Measurements from ENCODE around the gene CRACR2A.

The CRACR2A gene

GRCh38 chr12:3613641-3614395 lies 139.1 kb downstream of the CRACR2A start:
- DNase-seq, result no peak

GRCh38 chr12:3611860-3612703 lies 140.8 kb downstream of the CRACR2A start:
- DNase-seq, result no peak

DNA sequence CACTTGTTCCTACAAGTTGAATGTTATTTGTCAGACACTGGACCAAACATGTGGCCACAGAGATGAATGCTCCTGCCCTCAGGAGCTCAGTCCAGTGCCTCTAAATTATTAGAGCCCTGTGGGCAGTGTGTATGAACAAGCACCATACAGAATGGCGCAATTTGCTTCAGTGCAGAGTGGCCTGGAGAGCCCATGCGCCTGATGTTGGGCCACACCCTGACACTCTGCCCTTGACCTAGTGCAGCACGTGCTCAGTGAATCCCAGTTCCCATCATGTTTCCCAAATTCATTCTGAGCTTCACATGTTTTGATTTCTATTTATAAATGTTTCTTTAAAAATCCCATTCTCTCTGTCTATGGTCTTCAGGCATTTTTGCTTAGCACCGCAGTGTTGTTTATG lies 145.1 kb downstream of the CRACR2A start:
- DNase-seq, result no peak

DNA sequence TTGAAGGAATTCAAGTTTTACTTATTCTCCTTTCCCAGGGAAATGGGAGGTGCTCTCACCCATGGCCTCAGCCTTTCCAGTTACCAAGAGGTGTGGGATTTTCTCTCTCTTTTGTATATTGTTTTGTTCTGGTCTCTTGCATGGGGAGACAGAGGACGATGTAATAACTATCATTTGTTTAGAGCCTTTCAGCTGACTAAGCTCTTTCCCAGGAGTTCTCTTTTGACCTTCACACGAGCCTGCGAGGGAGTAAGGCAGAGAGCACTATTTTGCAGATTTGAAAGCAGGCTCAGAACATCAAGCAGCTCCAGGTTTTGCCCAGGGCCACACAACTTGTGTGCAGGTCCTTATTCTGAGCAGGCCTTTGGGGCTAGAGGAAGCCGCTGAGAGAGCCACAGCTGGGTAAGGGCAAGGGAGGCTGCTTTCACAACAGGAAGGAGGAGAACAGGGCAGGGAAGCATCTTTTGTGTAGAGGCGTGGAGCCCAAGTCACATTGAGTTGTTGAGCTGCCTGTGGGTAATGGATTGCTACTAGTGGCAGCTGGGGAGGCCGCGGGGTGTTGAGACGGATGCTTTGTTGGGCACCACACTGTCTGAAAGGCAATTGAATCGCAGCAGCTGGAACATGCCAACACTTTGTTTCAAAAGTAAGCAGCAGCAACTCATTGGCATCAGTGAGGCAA lies 145.7 kb downstream of the CRACR2A start:
- no peak for DNase-seq

DNA sequence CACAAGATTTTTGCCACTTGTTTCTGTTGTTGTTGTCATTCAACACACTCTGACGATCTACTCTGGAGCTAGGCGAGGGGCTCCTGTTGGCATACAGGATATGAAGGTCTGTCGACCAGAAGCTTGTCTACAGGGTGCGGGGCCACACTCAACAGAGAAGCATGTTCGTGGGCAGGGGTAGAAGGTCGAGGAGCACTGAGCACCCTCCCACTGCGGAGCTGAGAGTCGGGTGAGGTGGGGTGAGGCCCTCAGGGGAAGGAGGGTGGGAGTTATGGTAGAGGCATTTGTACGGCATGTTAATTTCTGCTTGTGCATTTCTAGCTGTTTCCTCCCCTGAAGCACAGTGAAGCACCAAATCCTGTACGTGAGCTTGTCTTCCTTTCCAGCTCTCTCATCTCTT lies 146.8 kb downstream of the CRACR2A start:
- no peak for DNase-seq

GRCh38 chr12:3605692-3606091 lies 147.2 kb downstream of the CRACR2A start:
- no peak for DNase-seq

DNA sequence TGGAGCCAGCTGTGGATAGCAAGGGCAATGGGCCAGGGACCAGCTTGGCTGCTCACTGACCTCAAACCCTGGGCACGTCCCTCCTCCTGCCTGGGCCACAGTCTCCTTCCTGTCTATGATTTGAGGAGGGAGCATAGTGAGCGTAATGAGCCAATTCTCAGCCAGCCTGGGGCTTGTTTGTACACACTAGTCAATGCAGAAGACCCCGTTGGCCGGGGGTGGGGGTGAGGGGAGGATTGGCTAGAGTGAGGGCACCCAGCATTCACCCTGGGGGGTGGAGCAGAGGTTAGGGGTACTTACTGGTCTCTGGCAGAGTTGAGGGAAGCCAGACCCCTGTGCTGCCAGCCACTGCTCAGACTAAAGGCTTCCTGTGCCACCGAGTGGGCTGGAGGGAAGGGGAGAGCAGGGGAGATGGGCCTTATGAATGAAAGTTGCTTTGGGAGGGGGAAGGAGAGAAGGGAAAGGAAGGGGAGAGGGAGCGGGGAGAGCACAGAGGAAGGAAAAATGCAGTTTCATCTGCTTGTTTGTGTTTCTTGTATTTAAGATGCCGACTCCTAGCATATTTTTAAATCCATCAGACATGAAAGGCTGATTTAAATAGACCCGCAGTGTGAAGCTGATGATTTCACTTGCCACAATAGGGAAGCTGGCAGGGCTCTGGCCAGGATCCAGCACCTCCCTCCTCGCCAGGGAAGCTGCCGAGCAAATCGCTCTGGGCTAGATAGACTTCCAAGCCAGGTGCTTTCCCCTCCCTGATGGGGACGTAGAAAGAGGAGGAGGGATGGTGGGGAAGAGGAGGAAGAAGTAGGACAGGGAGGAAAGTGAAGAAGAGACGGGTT lies 147.9 kb downstream of the CRACR2A start:
- DNase-seq, result peak; percentile 88

GRCh38 chr12:3604286-3604685 lies 148.6 kb downstream of the CRACR2A start:
- DNase-seq, result no peak

GRCh38 chr12:3603576-3603975 lies 149.3 kb downstream of the CRACR2A start:
- DNase-seq, result no peak

DNA sequence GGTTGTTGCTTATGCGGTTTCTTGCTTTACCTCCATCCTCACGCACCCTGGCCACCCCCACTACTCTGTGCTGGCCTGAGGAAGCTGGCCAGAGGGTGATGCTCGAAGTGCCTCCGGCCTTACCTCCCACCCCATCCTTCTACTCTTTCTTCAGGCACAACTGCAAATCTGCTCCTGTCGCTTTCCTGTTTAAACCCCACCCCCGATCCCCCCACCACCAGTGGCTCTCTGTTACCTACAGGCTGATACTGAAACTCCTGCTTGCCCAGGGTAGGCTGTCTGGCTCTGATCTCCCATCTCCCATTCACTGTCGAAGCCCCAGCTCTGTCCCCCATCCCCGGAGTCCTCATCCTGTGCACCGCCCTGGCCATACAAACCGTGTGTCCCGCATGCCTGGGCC lies 150.4 kb downstream of the CRACR2A start:
- no peak for DNase-seq

- DNase-seq, result no peak
These were observed 151.3 kb downstream of the CRACR2A start for GRCh38 chr12:3601461-3602150.

DNA sequence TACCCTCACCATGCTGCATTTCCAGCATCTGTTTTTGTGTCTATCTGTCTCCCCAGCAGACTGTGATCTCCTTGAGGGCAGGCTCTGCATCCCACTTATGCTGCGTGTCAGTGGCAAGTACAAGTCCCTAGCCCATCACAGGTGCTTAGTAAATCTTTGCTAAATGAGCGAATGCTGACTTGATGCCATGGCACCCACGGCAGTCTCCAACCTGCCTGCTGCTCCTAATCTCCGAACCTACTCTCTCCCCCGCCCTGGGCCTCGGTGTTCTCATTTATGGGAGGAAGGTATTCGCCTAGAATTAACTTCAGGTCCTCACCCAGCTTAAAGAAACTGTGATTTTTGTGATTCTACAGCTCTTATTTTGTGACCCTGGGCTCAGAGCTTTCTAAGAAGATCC lies 152.0 kb downstream of the CRACR2A start:
- DNase-seq, result no peak

- DNase-seq, result no peak
These were observed 152.7 kb downstream of the CRACR2A start for GRCh38 chr12:3600039-3600720.

DNA sequence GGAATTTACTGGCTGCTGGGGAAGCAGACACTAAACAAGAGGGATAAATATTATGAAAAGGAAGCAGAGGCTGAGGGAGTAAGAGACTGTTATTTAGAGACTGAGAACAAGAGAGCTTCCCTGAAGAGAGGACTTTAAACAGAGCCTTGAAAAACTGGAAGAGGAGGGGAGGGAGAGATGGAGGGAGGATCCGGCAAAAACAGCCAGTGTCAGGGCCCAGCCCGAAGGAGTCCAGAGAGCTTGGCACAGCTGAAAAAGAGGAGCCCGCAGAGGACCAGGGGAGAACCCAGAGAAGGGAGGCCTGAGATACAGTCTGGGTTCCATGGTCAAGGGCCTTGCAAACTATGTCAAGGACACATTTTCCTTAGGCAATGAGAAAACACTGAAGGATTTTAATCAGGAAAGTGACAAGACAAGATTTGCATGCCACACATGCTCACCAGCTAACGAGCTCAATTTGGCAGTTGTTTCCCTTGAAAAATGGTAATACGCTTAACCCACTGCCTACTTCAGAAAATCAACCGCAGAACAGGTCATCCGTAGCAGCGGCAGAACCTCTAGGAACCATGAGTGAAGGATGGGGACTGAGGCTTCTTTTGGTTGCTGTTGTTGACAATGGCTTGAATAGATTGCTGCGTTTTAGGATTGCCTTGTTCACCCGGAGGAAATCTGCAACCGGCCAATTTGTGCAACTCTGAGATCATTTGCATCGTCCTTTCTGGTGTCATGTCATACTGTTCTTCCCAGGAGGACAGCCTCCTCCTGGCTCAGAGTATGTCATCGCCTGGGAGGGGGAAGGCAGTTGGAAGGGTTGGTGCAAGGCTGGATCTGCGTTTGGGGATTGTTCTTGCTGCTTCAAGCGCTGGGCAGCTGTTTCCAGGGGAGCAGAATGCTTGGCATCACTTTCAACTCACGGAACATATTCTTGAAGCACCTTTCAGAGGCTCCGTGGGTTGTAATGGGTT lies 153.7 kb downstream of the CRACR2A start:
- no peak for DNase-seq

- no peak for DNase-seq
These were observed 155.2 kb downstream of the CRACR2A start for GRCh38 chr12:3597526-3598210.

GRCh38 chr12:3596703-3597415 lies 156.1 kb downstream of the CRACR2A start:
- no peak for DNase-seq

GRCh38 chr12:3595721-3596120 lies 157.2 kb downstream of the CRACR2A start:
- no peak for DNase-seq

DNA sequence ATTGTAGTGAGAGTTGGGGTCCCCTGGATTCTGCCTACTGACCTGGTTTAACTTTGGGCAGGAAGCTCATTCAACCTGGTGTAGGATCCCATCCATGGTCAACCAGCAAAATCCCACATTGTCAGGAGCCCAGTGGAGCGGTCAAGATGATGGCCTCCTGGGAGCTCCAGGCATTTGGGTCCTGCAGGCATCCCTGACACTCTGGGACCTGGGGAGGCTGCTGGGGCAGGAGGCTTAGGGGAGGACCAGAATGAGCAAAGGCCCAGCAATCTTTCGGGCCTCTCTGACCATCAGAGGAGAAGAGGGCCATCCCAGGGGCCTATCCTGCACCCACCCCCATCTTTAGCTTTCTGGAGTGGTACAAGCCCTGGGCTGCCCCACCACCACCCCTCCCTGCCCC lies 157.9 kb downstream of the CRACR2A start:
- no peak for DNase-seq

DNA sequence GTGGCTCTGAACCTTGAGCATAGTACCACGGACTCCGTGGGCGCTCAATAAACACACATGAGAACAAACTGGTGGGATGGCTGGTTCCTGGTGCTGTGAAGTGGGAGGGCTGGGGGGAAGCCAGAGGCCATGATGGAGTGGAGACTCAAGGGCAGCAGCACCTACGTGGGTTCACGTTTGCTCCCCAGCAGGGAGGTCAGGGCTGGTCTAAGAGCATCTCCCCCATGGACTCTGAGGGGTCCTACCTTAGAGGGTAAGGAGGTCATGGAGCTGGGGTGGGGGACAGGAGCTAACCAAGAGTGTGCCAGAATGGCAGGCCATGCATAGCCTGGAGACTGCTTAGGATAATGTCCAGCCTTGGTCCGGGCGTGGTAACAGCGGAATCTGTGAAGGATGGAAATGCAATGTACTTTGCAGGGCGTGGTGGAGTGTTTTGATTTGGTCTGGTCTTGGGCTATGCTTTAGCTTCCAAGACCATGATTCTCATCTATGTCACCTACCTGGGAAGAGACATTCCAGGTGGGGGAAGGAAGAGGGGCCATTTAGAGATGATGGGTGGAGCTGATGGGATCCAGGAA lies 158.9 kb downstream of the CRACR2A start:
- DNase-seq, result no peak

Measured in NCI-H1105 (cell line).